ENCODE measurements around the gene CAPN2.

Gene CAPN2

GRCh38 chr1:223780949-223781348, 68.6 kb downstream of the CAPN2 start:
- no peak overlapping the region for H3K9ac ChIP-seq

DNA sequence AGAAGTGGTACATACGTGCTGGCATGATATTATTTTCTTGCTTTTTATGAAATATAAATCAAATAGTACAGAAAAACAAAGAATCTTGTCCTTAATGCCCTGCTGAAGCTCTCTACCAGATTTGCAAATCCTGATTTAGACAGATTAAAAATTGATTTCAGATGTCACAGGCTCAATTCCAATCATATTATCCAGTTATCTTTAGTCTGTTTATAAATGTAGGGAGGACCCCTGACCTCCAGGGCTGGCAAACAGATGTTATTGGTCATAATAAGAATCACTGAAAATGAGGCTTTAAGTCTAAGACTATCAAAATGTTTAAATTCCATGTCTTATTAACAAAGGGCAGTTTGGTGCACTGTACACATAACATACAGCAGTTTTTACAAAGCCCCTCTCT, 71.3 kb downstream of the CAPN2 start:
- no peak overlapping the region for H3K4me3 ChIP-seq (ENCODE audit: low read depth, low read length)
- no peak overlapping the region for H2AFZ ChIP-seq
- no peaks in the 10 kb centered on the region for H3K27me3 ChIP-seq (ENCODE audit: control insufficient read depth, insufficient read depth, low read length)
- no peaks in the 10 kb centered on the region for H3K9me3 ChIP-seq (ENCODE audit: control insufficient read depth, low read length)
- H3K79me2 ChIP-seq, result no peaks in the 10 kb centered on the region
- TF ChIP-seq, protein P1, sequence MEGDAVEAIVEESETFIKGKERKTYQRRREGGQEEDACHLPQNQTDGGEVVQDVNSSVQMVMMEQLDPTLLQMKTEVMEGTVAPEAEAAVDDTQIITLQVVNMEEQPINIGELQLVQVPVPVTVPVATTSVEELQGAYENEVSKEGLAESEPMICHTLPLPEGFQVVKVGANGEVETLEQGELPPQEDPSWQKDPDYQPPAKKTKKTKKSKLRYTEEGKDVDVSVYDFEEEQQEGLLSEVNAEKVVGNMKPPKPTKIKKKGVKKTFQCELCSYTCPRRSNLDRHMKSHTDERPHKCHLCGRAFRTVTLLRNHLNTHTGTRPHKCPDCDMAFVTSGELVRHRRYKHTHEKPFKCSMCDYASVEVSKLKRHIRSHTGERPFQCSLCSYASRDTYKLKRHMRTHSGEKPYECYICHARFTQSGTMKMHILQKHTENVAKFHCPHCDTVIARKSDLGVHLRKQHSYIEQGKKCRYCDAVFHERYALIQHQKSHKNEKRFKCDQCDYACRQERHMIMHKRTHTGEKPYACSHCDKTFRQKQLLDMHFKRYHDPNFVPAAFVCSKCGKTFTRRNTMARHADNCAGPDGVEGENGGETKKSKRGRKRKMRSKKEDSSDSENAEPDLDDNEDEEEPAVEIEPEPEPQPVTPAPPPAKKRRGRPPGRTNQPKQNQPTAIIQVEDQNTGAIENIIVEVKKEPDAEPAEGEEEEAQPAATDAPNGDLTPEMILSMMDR (IDR thresholded peaks at IDR 0.05), result no peak
- no peak overlapping the region for H3K4me2 ChIP-seq (ENCODE audit: low read length)
- no peaks in the 10 kb centered on the region for H3K36me3 ChIP-seq (ENCODE audit: control insufficient read depth, insufficient read depth, low read length)
- no peaks in the 10 kb centered on the region for H3K4me1 ChIP-seq
- no peak overlapping the region for H3K27ac ChIP-seq
- no peak overlapping the region for H3K9ac ChIP-seq

More at GRCh38 chr1:223780949-223781348, 68.6 kb downstream of the CAPN2 start:
- Histone ChIP-seq H3K9me3 (ENCODE audit: control insufficient read depth, low read length) (no peaks in the 10 kb centered on the region), H3K4me3 (ENCODE audit: low read depth, low read length) (no peak overlapping the region), H3K27ac (no peak overlapping the region), H3K79me2 (no peaks in the 10 kb centered on the region), H3K4me1 (no peaks in the 10 kb centered on the region), H2AFZ (no peak overlapping the region), H3K4me2 (ENCODE audit: low read length) (no peak overlapping the region), H3K27me3 (ENCODE audit: control insufficient read depth, insufficient read depth, low read length) (no peaks in the 10 kb centered on the region), H3K36me3 (ENCODE audit: control insufficient read depth, insufficient read depth, low read length) (no peaks in the 10 kb centered on the region)
- TF ChIP-seq, protein P1 (IDR thresholded peaks at IDR 0.05), result no peak

DNA sequence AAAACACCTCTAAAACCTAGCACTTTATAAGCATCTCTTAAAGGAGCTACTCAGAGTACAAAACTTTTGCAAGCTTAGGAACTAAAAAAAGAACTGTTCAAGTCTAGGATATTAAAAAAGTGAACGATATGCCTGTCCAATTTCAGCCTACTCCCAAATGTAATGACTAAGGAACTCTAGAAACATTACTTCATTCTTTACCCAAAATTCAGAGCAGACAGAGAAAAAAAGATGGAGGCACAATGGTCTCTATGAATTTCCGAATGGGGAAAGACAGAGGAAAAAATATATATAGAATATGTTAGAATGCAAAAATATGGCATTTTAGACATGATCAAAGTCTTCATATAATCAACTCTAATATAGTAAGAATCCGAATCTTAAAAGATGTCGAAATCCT, 72.2 kb downstream of the CAPN2 start:
- Histone ChIP-seq H3K9me3 (ENCODE audit: control insufficient read depth, low read length) (no peaks in the 10 kb centered on the region), H3K79me2 (no peaks in the 10 kb centered on the region), H3K4me2 (ENCODE audit: low read length) (no peak overlapping the region), H3K9ac (no peak overlapping the region), H3K27ac (no peak overlapping the region), H3K36me3 (ENCODE audit: control insufficient read depth, insufficient read depth, low read length) (no peaks in the 10 kb centered on the region), H3K4me1 (no peaks in the 10 kb centered on the region), H3K4me3 (ENCODE audit: low read depth, low read length) (no peak overlapping the region), H3K27me3 (ENCODE audit: control insufficient read depth, insufficient read depth, low read length) (no peaks in the 10 kb centered on the region), H2AFZ (no peak overlapping the region)
- TF ChIP-seq, protein P1 (IDR thresholded peaks at IDR 0.05), result no peak

- Histone ChIP-seq H3K27ac (no peak overlapping the region), H2AFZ (no peak overlapping the region), H3K4me2 (ENCODE audit: low read length) (no peak overlapping the region), H3K4me3 (ENCODE audit: low read depth, low read length) (no peak overlapping the region), H3K27me3 (ENCODE audit: control insufficient read depth, insufficient read depth, low read length) (no peaks in the 10 kb centered on the region), H3K79me2 (no peaks in the 10 kb centered on the region), H3K9me3 (ENCODE audit: control insufficient read depth, low read length) (no peaks in the 10 kb centered on the region), H3K4me1 (no peaks in the 10 kb centered on the region), H3K36me3 (ENCODE audit: control insufficient read depth, insufficient read depth, low read length) (no peaks in the 10 kb centered on the region), H3K9ac (no peak overlapping the region)
- TF ChIP-seq, protein P1 (IDR thresholded peaks at IDR 0.05), result no peak
These were observed 73.5 kb downstream of the CAPN2 start for GRCh38 chr1:223785808-223786207.

DNA sequence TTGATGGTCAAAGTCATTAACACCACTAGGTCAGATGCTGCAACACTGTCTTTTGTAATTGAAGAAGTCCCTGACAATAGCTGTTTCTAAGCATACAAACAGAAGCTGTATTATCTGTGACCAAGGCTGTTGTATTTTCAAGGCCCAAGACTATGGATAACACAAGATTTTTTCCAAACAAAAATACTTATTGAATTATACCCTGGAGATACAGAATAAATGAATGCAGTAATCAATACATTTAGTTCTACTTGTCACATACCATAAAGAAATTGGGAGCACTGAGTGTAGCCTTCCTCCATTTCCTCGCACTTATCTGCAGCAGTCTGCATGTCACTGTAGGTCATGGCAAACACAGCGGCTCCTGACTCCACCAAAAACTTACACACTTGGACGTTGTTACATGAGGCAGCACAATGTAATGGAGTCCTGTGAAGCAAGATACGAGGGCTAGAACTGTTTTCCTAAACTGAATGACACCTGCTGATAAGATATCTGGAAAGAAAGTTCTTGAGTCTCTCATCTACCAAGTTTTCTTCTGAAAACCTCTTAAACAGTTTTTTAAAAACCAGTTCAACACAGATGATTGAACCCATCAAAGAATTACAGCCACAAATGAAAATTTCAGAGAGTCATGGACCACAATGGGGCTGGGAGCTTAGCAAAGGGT, 76.5 kb downstream of the CAPN2 start:
- H3K4me2 ChIP-seq (ENCODE audit: low read length), result no peak overlapping the region
- no peaks in the 10 kb centered on the region for H3K79me2 ChIP-seq
- no peak overlapping the region for H3K27ac ChIP-seq
- H3K36me3 ChIP-seq (ENCODE audit: control insufficient read depth, insufficient read depth, low read length), result no peaks in the 10 kb centered on the region
- H3K9me3 ChIP-seq (ENCODE audit: control insufficient read depth, low read length), result no peaks in the 10 kb centered on the region
- H3K4me1 ChIP-seq, result no peaks in the 10 kb centered on the region
- no peak overlapping the region for H3K4me3 ChIP-seq (ENCODE audit: low read depth, low read length)
- TF ChIP-seq, protein P1 (IDR thresholded peaks at IDR 0.05), result no peak
- no peak overlapping the region for H2AFZ ChIP-seq
- no peak overlapping the region for H3K9ac ChIP-seq
- no peaks in the 10 kb centered on the region for H3K27me3 ChIP-seq (ENCODE audit: control insufficient read depth, insufficient read depth, low read length)

Data from parathyroid adenoma (tissue), 2 donors.